Right hindlimb (tissue), 1 donor: ENCODE results near the gene TRNAU1AP.
"Not testable (repeated sequence)": the region's sequence is repeated elsewhere in the genome, so short reads cannot be mapped to it uniquely, and the experiment has no call there.

Experiments used
- DNase-seq: peaks from one replicate; pipeline ENCODE4 v3.0.0-alpha.2; 2018

The TRNAU1AP gene

DNA sequence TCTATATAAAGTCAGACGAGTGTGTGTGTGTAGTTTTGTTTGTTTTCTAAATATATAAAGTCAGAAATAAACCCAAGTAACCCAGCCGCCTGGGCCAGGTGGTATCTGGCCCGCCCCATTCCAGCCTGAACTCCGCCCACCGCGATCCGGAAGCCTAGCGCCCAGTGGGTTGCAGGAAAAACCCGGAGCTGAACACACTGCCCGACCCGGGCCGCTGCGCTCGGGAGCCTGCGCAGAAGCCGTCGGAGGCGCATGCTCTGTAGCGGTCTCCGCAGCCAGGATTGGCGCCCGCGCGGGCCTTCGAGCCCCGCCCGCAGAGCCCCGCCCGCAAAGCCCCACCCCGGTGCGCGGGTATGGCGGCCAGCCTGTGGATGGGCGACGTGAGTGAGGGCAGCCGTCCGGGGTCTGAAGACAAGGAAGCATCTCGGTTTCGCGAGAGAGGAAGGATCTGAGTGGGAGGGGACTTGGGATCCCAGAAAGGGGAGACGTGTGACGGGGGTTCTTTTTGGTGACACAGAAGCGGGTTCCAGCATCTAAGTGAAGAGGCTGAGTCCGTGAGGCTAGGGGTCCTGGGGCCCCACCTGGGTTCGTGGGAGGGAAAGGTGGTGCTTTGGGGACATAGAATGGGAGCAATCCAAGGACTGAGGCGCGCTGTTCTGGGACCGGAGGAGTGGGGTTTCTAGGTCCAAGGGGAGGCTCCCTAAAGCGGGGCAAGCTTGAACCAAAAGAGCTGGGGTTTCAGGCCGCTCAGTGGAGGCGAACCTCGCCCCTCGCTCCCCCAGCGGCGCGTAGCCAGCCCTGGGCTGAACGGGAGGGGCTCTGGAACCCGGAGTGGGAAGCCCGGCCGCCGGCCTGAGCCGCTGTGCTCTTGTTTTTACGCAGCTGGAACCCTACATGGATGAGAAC, at the start of gene TRNAU1AP:
Gene TRNAU1AP (plus strand): TSS at position 328 of the 906 bp plus-strand sequence. CDS start 26 bp downstream, at position 354.
- peak; percentile 98 for DNase-seq

DNA sequence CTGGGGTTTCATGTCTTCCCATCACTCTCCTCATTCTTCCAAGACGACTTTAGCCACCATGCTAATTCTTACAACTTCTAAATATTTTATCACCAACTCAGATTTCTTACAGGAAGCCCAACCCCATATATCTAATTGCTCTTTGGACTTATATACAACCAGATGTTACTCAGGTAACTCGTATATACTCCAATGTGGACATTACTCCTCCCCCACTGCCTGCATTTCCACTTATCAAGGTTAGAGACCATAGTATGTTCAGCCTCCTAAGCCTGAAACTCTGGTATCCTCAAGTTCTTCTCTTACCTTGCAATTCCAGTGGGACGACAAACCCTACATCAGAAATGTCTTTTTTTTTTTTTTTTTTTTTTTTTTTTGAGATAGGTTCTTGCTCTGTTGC, 49.8 kb upstream of the TRNAU1AP start:
- DNase-seq = no peak

DNA sequence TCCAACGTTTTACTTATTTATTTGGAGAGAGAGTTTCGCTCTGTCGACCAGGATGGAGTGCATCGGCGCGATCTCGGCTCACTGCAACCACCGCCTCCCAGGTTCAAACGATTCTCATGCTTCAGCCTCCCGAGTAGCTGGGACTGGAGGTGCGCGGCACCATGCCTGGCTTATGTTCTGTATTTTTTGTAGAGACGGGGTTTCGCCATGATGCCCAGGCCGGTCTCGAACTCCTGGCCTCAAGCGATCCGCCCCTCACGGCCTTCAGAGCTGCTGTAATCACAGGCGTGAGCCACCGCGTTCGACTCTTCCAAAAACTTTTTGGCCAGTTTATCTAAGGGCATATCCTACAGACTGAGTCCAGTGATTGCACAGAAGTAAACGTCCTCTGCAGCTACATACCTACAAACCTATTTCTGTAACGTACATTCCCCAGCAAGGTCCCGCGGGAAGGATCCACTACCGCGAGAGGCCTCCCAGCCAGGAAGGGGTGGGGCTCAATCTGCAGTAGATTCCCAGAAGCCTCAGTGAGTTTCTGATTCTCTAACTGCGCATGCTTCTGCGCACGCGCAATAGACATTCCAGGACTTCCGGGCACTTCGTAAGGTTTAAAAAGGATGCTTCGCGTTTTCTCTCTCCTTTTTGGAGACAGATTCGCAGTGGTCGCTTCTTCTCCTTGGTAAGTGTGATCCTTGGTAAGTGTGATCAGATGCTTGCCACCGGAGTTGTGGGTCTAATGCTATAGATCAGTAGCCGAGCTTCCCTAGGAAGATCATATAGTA, 47.3 kb upstream of the TRNAU1AP start, which contains the start of gene RCC1:
Gene RCC1 (plus strand): TSS at position 638 of the 782 bp plus-strand sequence. CDS start 23,824 bp downstream, outside the sequence.
- DNase-seq = peak; percentile 99

DNA sequence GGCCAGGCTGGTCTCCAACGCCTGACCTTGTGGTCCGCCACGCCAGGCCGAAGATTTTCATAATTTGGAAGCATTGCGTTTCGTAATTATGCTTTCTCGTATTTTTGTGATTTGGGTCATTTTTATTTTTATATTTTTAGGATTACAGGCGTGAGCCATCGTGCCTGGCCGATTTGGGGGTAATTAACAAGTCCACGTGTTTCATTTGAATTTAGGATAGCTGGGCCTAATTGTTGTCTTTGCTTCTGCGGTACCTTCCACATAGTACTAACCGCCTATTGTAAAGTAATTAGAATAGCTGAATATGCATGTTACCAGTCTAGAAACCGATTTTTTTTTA, 46.0 kb upstream of the TRNAU1AP start:
- no peak for DNase-seq

DNA sequence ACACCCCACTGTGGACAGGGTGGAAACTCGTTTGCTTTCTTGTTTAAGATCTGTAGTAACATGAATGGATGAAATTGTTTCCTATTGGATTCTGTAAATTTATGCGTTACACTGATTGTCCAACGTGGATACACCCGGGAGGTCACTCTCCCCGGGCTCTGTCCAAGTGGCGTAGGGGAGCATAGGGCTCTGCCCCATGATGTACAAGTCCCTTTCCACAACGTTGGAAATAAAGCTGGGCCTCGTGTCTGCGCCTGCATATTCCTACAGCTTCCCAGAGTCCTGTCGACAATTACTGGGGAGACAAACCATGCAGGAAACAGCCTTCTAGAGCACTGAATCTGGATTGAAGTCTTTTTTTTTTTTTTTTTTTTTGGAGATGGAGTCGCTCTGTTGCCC, 45.6 kb upstream of the TRNAU1AP start:
- no peak for DNase-seq

DNA sequence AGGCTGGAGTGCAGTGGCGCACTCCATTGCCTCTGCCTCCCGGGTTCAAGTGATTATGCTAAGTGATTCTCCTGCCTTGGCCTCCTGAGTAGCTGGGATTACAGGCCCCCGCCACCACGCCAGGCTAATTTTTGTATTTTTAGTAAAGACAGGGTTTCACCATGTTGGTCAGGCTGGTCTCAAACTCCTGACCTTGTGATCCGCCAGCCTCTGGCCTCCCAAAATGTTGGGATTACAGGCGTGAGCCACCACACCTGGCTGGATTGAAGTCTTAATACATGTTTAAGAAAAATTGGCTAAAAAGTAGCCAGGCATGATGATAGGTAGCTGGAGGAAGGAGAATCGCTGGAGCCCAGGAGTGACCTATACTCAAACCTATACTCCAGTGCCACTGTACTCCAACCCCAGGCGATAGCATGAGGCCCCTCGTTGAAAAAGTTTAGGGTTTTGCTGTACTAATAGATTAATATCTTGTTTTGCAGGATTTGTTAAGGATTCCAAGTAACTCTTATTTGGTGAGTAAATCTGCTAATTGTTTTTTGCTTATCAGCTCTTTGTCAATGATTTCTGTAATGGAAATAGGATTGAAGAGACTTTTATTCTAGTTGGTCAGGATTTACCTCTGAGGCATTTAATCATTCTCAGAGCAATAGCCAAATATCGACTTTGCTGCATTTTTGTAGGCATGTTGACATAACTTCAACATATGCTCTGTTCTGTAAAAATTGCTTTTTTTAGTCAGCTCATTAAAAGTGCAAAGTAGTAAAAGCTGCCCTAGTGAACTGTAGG, 45.0 kb upstream of the TRNAU1AP start:
- DNase-seq = no peak

DNA sequence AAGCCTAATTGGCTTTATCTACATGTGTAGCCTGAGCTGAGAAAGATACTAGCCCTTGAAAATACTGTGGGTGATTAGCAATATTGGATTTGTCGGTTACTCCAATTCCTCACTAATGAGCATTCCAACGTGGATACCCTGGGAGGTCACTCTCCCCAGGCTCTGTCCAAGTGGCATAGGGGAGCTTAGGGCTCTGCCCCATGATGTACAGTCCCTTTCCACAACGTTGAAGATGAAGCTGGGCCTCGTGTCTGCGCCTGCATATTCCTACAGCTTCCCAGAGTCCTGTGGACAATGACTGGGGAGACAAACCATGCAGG, 44.5 kb upstream of the TRNAU1AP start:
- no peak for DNase-seq

DNA sequence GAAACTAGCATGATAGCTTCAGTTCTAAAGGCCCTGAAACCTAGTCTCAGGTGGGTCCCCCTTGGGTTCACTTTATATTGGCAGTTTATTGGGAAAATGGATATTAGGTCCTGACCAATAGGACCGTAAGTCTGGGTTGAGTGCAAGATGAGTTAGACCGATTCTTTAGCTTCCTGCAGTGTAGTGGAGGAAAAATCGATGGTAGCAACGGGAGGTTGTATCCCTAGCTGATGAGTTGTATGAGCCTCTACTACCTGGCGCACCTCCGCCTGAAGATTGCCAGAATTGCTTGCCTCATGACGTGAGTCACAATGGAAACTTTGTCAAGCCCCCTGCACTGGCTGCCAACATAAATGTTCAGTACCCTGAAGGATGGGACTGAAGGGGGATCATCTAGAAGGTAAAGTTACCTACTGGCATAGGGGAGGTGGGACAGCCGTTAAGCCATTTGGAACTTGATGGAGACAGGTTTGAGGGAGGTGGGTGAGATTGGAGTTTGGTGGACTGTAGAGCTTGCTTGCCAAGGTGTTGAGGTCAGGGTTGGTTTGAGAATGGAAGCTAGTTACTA, 43.1 kb upstream of the TRNAU1AP start:
- DNase-seq = no peak

DNA sequence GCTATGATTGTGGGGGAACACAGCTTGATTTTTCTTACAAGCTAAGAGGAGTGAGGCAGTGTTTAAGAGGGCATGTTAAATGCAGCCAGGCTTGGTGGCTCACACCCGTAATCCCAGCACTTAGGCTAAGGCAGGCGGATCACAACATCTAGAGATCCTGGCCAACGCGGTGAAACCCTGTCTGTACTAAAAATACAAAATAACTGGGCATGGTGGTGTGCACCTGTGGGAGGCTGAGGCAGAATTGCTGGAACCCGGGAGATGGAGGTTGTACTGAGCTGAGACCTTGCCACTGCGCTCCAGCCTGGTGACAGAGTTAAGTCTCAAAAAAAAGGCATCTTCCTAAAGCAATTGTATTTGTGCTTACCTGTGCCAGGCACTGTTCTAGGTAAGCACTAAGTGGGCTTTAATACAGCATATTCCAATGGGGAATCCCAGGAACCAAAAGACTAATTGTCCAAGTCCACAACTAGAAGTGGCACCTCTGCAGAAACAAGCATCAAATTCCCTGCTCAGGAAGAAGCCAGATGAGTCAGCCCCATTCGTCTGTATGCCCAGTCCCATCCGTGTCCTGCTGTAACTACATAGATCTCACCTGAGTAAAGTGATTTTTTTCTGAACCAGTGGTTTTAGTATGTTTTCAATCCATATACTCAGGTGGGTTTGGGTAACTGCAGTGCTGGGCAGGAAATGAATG, 42.5 kb upstream of the TRNAU1AP start:
- DNase-seq = no peak

DNA sequence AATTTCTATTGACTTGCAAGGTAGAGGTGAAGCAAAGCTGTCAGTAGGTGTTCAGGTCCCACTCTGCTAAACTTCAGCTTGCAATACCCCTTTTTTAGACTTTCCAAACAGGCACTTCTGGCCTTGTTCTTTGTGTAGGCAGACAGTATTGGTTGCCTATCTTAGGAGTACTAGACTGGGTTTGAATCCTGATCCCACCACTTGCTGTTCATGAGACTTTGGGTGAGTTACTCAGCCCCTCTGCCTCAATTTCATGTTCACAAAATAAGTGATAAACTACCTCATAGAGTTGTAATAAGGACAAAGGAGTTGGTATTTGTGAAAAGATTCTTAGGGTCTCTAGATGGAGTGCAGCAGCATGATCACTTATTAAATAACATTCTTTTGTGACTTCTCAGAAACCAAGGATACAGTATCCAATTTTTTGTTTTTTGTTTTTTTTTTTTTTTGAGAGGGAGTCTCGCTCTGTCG, 41.9 kb upstream of the TRNAU1AP start:
- no peak for DNase-seq

DNA sequence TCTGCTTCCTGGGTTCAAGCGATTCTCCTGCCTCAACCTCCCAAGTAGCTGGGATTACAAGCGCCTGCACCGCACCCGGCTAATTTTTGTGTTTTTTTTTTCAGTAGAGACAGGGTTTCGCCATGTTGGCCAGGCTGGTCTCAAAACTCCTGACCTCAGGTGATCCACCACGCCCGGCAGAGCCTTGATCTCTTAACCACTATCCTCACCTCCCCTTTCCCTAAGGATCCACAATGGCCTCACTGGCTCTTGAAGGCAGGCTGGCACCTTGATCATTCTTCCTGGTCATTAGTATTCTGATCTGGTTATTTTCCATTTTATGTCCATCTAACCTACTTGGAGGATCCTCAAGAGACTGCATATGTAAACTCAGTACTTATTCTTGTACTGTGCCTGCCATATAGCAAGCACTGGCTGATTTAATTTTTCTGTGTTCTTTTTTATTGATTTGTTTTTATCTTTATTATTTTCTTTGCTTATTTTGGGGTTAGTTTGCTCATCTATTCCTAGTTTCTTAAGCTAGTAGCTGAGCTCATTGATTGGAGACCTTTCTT, 40.8 kb upstream of the TRNAU1AP start:
- DNase-seq = no peak

DNA sequence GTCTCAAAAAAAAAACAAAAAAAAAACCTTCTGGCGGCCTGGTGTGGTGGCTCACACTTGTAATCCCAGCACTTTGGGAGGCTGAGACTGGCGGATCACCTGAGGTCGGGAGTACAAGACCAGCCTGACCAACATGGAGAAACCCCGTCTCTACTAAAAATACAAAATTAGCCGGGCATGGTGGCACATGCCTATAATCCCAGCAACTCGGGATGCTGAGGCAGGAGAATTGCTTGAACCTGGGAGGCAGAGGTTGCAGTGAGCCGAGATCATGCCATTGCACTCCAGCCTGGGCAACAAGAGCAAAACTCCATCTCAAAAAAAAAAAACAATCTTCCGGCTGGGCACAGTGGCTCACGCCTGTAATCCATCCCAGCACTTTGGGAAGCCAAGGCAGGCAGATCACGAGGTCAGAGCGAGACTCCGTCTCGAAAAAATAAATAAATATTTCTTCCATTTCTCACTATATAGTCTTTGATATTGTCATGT, 38.4 kb upstream of the TRNAU1AP start:
- DNase-seq = not testable (repeated sequence)

DNA sequence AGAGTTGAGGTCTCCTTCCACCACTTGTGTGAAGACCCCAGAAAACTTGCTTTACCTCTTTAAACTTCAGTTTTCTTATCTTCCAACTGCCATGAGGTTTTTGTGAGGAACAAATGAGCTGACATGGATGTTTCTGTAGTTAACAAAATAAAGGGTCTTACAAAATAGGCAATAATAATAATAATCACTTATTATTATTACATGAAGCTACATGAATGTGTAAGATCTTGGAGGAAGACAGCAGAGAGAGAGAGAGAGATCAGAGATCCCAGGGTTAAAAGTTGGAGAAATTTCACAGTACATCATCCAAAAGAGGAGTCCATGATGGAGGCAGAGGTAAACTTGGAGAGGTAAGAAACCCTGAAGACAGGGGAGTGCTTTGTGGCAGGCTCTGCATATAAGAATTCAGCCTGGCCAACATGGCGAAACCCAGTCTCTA, 36.3 kb upstream of the TRNAU1AP start:
- no peak for DNase-seq

DNA sequence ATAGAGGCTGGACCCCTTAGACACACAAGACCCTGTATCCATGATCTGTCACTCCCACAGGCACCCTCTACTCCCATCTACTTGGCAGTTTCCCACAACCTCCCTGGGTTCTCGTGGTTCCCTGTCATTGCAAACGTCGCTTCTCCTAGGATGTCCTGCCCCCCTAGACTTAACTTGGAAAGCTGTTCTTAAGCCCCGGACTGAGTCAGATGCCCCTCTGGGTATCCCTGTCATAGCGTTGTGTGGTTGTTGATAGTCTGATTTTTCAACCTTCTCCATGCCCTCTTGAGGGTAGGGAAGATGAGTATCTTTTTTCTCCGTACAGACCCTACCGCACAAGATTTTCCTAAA, 35.3 kb upstream of the TRNAU1AP start:
- no peak for DNase-seq

DNA sequence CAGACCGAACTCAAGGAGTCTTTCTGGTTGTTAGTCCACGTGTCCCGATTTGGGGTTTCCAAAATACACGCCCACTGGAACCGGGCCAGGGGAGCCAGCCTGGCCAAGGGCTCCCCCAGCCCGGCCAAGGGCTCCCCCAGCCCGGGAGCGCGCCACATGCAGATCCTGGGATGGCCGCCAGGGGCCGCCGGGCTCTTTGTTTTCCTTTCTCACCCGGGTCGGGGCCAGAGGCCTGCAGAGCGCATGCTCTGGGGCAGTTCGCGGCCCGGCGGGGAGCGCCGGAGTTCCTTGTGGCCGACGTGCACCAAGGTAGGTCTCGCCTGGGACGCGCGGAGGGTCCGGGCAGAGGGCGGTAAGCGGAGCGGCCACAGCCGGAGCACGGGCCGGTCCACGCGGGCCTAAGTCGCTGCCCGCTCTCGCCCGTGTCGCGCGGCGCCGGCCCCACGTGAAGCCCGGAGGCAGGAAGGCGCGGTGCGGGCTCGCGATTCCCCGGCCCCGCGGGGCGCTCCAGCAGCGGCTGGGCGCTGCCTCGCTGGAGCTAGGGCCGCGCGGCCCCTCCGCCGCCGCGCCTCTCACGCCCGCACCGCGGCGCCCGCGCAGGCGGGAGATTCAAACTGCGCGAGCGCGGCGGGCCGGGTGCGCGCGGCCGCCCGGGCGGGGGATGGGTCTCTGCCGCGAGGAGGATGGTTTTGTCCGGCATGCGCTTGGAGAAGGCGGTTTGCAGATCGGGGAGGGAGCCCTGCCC, 34.7 kb upstream of the TRNAU1AP start:
- DNase-seq = peak; percentile 94

DNA sequence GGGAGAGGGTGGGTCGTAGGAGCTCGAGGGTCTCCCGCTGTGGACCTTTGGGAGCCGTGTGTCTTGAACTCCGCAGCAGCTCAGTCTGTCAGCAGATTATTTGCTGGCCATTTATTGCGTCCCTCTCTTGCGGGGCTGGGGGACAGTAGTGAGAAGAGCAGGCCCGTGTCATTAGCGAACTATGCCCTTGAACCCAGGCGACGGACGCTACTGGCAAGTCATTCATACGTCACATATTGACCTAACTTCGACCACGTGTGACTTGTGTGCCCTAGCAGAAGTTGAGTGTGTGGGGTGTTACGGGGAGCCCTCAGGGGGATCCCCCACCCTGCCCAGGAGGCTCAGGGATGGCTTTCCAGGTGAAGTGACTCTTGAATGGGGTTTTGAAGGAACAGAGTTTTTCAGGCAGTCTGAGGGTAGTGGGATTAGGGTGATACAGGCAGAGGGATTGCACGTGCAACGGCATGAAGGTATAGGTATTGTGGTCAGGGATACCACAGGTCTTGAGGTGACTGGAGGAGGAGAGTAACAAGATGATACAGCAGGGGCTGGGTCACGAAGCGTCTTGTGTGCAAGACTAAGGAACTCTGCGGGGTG, 34.0 kb upstream of the TRNAU1AP start:
- DNase-seq = no peak

DNA sequence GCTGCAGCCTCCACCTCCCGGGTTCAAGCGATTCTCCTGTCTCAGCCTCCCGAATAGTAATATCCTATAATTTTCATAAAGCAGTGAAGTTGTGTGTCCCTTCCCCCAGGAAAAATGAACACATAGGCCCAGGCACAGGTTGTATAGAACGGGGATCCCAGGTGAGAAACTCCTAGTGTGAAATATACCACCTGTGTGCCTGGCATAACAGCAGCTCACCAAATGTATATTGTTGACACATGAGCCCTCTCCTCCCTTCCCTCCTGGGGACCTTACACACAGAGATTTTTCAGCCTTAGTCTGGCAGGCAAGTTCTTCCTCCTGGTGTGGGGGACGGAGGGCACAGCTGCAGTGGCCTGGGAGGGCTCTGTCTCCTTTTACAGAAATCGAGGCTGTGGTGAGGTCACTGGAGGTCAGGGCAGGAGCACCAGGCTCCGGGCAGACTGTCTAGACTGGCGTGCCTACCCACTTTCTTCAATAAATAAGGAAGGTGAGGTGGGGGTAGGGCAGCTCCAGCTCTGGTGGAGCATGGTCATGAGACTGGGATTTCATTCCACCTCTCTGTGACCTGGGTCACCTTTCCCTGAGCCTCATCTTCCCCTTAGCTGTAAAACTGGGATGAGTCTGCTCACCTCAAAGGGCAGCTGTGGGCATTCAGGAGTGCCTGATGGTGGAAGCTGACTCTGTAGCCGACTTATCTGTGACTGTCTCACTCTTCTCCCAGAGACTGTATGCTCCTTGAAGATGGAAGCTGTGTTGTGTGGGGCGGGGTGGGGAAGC, 32.7 kb upstream of the TRNAU1AP start:
- DNase-seq = no peak

DNA sequence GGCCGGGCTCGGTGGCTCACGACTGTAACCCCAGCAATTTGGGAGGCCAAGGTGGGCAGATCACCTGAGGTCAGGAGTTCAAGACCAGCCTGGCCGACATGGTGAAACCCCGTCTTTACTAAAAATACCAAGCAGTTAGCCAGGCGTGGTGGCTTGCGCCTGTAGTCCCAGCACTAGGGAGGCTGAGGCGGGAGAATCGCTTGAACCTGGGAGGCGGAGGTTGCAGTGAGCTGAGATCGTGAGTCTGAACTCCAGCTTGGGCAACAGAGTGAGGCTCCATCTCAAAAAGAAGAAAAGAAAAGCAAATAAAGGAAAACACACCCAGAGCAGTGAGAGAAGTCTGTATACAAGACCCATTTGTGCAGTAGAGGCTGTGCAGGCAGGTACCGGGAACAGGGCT, 32.1 kb upstream of the TRNAU1AP start:
- not testable (repeated sequence) for DNase-seq

DNA sequence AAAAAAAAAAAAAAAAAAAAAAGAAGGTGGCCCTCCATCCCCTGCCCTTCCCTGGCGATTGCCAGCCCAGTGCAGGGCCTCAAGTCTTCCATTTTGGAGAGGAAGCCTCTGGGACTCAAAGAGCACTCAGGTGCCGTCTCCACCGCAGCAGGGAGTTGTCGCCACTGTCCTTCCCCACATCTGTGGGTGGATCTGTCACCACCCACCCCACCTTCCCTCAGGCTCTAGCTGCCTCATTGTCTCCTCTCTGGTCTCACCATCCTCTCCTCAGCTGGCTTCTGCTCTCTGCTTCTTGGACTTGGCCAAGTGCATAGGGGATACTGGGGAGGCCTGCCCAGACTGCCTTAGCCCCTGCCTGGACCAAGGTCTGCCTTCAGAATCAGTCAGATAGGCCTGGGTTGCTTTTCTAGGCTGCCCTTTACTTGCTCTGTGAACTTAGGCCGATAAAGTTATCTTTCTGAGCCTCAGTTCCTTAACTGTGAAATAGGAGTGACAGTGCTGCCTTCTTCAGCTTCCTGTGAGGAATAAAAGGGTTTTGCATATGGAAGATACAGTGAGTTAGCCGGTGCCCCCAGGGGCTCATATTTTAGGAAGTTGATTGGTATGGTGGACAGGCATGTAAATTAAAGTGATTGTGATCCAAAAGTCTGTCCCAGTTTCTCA, 31.3 kb upstream of the TRNAU1AP start:
- no peak for DNase-seq
